Vein endothelial cell (primary cell): ENCODE measurements around the gene GKN1. TPM values are rescaled to one million over a fixed set of nuclear protein-coding genes. Genes with fewer than 3 reads are reported as not detected.

Source experiments
- total RNA-seq: library from RNA; depleted of rRNA; stranded (reverse); fragments of >200 nt; gene quantifications from 2 replicates; pipeline ENCODE4 v1.2.3, GENCODE V29; 2012

The GKN1 gene, protein sequence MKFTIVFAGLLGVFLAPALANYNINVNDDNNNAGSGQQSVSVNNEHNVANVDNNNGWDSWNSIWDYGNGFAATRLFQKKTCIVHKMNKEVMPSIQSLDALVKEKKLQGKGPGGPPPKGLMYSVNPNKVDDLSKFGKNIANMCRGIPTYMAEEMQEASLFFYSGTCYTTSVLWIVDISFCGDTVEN
- total RNA-seq: not detected in 2 replicates

DNA sequence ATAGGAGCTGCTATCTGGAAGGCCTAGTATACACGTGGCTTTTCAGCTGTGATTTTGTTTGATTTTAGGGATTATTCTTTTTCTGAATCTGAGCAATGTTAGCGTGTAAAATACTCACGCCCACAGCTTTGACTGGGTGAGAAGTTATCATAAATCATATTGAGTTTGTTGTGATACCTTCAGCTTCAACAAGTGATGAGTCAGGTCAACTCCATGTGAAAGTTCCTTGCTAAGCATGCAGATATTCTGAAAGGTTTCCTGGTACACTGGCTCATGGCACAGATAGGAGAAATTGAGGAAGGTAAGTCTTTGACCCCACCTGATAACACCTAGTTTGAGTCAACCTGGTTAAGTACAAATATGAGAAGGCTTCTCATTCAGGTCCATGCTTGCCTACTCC is at the start of gene GKN1:
Gene GKN1 (plus strand): TSS at position 386 of the 400 bp plus-strand sequence. CDS start 42 bp downstream, outside the sequence.

DNA sequence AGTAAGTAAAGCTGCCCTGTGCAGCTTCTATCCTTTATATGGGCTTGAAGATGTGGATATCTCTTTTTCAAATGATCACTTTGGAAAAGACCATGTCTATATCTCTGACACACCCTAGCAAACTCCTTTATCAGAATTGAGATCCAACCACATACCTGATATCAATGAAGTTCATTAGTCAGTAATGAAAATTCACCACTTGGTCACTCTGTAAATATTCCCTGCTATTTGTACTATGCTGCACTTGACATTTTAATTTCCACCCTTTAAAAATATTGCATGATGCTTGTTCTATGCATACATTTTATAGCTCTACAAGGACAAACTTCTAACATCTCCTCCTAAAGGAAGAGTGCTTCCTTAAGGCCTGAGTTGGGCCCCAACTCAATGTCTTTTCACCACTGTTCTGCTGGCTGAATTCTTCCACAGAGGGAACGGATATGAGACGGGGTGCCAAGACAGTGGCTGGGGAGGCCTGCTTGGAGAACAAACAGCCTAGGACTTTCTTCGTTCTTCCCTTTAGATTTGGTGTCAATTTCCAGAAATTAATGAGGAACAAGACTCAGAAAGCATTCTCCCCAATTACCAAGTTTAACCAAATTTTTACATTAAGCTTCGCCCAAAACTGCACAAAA is 21.4 kb upstream of the GKN1 start, which contains the start of gene GKN2:
Gene GKN2 (minus strand): TSS at position 7 of the 635 bp plus-strand sequence. CDS start 32 bp downstream, outside the sequence.

GRCh38 chr2:69013142-69013839 is 38.9 kb downstream of the GKN1 start, which contains the start of gene ANTXR1:
Gene ANTXR1, plus strand, starts transcription at chr2:69013179. Its CDS starts 321 bp downstream, at chr2:69013500.

Other genes starting within 250 kb of the GKN1 start
- 5.2 and 8.2 TPM in 2 replicates for gene ARHGAP25, start 239.8 kb upstream of the GKN1 start, total RNA-seq
- 0.33 TPM in 1 of 2 replicates, not detected in the other for gene BMP10, start 103.2 kb upstream of the GKN1 start, total RNA-seq
- gene GKN2, start 21.7 kb upstream of the GKN1 start, total RNA-seq: 0.38 and 0.65 TPM in 2 replicates
- 0.98 and 2.6 TPM in 2 replicates for gene ANTXR1, start 38.5 kb downstream of the GKN1 start, total RNA-seq